GM19395 (cell line): ENCODE measurements around the gene GAGE12F.
"Not testable (repeated sequence)": the region's sequence is repeated elsewhere in the genome, so short reads cannot be mapped to it uniquely, and the experiment has no call there.

Experiments used
- ATAC-seq: cut with Tn5 transposase; IDR thresholded peaks from one replicate; pipeline ENCODE4 v1.9.1; 2021; ENCODE audit warnings: mild to moderate bottlenecking, moderate library complexity; ENCODE audit not compliant: unreplicated experiment

The GAGE12F gene

GRCh38 chrX:49560542-49560941 is at the start of gene GAGE12F:
Gene GAGE12F (plus strand): TSS chrX:49560842. CDS start chrX:49561997, 1,155 bp downstream.
- not testable (repeated sequence) for ATAC-seq

GRCh38 chrX:49531877-49532276 is 28.8 kb upstream of the GAGE12F start, which contains the start of gene GAGE12C:
Gene GAGE12C (plus strand): TSS chrX:49532177. CDS start chrX:49533332, 1,155 bp downstream.
- ATAC-seq: not testable (repeated sequence)

GRCh38 chrX:49541433-49541832 is 19.2 kb upstream of the GAGE12F start, which contains the start of gene GAGE12D:
Gene GAGE12D (plus strand): TSS chrX:49541733. CDS start chrX:49542888, 1,155 bp downstream.
- ATAC-seq: not testable (repeated sequence)

- not testable (repeated sequence) for ATAC-seq
These were observed 9.7 kb upstream of the GAGE12F start, which contains the start of gene GAGE12E for GRCh38 chrX:49550989-49551388. Gene GAGE12E (plus strand): TSS chrX:49551289. CDS start chrX:49552444, 1,155 bp downstream.

GRCh38 chrX:49568728-49569127 is 8.1 kb downstream of the GAGE12F start:
- ATAC-seq: not testable (repeated sequence)

GRCh38 chrX:49569152-49569551 is 8.5 kb downstream of the GAGE12F start:
- ATAC-seq: not testable (repeated sequence)

GRCh38 chrX:49570100-49570499 is 9.5 kb downstream of the GAGE12F start, which contains the start of gene GAGE12G:
Gene GAGE12G (plus strand): TSS chrX:49570400. CDS start chrX:49571555, 1,155 bp downstream.
- ATAC-seq: not testable (repeated sequence)

- ATAC-seq: not testable (repeated sequence)
These were observed 19.0 kb downstream of the GAGE12F start, which contains the start of gene GAGE12H for GRCh38 chrX:49579649-49580048. Gene GAGE12H (plus strand): TSS chrX:49579949. CDS start chrX:49581104, 1,155 bp downstream.

- not testable (repeated sequence) for ATAC-seq
These were observed 28.6 kb downstream of the GAGE12F start, which contains the start of gene GAGE2A for GRCh38 chrX:49589196-49589595. Gene GAGE2A (plus strand): TSS chrX:49589496. CDS start chrX:49590651, 1,155 bp downstream.

GRCh38 chrX:49589769-49590478 is 29.3 kb downstream of the GAGE12F start:
- not testable (repeated sequence) for ATAC-seq

- not testable (repeated sequence) for ATAC-seq
These were observed 29.8 kb downstream of the GAGE12F start for GRCh38 chrX:49590488-49590887.

- ATAC-seq: not testable (repeated sequence)
These were observed 38.1 kb downstream of the GAGE12F start, which contains the start of gene GAGE1 for GRCh38 chrX:49598720-49599119. Gene GAGE1 (plus strand): TSS chrX:49599020. CDS start chrX:49600175, 1,155 bp downstream.

- ATAC-seq: no peak
These were observed 50.2 kb downstream of the GAGE12F start for GRCh38 chrX:49610718-49611310.
